HG02642 (cell line): Measurements from ENCODE around the gene SLC22A23.

Source experiments
- ATAC-seq: cut with Tn5 transposase; IDR thresholded peaks from one replicate; pipeline ENCODE4 v1.9.1; 2021; ENCODE audit warnings: mild to moderate bottlenecking; ENCODE audit not compliant: unreplicated experiment, poor library complexity

Gene SLC22A23

GRCh38 chr6:3376893-3377535 is 79.8 kb downstream of the SLC22A23 start:
- ATAC-seq: no peak

DNA sequence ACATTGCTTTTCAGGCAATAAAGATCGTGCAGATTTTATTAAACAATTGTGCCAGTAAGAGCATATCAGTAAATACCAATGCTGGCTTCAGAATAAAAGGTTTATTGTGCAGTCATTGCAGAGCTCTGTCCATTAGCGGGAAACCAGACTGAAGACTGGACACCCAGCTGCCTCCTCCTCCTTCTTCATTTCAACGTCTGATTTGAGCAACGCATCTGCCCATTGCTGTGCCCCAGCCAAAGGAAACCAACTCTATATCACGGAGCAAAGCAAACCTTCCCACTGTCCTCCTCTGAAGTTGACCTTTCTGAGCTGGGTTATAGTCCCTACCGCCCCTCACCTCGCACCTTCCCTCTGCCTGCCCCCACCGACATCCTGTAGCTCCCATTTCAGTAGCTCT is 80.8 kb downstream of the SLC22A23 start:
- no peak for ATAC-seq

DNA sequence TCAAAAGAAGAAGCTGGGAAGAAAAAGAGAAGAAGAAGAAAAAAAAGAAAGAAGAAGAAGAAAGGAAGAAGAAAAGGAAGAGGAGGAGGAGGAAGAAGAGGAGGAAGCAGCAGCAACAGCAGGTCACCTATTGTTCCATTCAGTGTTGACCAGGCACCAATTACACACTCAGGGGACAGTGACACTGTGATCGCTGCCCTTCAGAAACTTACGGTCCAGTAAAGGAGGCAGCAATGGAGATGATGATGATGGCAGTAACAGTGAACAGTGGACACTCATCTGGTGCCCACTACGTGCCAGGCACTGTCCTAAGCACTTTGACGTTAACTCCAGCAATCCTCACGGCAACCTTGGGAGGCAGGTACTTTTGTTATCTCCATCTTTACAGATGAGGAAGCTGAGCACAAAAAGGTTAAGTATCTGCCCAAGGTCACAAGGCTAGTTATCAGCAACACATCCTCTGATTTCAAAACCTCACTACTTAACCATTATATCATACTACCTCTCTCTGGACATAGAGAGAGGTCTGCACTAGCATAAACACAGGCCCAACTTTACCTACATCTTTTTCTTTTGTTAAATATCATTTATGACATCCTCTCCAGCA is 83.2 kb downstream of the SLC22A23 start:
- no peak for ATAC-seq

DNA sequence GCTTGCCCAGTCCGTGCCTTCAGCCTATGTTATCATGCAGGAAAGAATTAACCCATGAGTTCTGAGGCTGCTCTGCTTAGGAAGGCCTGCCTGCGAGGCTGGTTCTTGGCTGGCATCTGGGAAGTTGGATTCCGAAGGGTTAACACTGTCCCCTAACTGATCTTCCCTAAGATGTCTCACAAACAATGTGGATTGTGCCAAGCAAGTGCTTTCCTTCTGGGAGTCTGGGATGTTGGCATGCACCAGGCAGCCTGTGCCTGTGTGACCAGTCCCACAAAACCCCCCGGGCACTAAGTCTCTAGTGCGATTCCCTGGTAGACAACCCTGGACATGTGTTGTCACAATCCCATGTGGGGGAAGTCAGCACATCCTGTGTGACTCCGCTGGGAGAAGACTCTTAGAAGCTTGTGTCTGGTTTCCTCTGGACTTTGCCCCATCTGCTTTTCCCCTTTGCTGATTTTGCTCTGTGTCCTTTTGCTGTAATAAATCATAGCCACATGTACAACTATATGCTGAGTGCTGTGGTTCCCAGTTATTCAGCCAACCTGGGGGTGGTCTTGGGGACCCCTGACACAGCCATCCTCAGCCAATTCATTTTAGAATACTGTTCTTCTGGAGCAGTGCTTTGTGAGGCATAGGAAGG is 83.8 kb downstream of the SLC22A23 start:
- ATAC-seq: no peak

- ATAC-seq: no peak
Measured at GRCh38 chr6:3372184-3372846, 84.5 kb downstream of the SLC22A23 start.

DNA sequence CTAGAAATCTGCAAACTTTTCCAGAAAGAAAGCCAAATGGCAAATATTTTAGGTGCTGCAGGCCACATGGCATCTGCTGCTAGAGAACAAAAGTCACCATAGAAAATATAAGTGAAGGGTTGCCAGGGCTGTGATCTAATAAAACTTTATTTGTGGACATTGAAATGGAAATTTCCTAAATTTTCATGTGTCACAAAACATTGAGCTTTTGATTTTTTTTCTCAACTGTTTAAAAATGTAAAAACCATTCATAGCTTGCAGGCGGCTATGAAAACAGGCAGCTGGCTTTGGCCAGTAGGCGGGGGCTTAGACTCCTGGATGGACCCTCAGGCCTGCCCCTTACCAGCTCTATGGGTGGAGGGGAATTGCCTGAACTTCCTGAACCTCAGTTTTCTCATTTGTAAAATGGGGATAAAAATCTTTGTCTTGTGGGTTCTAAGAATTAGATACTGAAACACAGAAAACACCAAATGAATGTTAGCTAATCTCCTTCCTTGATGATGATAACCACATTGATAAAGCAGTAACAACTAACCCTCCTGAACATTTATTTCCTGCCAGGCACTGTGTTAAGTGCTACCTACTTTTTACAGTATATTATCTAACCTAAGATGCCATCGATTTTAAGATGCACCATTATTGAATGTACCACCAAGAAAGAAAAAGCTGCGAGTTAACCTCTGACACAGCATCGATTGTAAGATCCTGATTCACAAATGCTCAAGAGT is 85.5 kb downstream of the SLC22A23 start:
- no peak for ATAC-seq

DNA sequence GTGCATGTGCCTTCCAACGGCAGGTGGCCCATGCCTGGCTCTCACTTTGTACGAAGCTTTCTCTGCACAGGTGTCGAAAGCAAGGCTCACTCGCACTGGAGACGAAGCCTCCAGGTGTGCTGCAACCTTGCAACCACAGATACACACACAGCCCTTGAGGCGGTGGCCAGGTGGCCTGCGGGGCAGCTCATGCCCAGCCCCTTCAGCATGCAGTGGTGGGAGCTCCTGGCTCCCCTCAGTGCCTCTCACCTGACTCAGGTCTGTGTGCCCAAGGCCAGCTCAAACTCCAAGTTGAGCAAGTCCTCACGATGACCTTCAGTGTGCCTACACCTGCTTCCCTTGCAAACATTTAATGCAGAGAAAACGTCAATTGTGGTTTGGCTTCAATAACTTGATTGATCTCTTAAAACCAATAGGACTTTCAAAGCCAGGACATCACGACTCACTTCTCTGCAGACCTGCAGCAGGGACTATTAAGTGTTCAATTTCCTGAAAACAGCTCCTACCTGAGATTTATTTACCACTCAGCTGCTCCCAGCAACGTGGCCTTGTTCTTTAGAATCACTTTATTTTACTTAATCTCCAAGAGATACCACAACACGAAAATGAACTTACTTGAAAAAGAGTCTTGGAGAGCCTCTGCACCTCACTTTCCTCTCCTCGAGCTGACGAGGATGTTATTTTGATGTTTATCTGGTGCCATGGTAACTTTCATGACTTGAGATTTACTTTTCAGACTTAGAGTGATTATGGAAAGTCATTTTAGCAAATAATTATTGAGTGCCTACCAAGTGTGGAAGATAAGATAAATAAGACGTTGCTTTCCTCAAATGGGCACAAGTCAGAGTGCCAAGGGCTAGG is 86.3 kb downstream of the SLC22A23 start:
- no peak for ATAC-seq

DNA sequence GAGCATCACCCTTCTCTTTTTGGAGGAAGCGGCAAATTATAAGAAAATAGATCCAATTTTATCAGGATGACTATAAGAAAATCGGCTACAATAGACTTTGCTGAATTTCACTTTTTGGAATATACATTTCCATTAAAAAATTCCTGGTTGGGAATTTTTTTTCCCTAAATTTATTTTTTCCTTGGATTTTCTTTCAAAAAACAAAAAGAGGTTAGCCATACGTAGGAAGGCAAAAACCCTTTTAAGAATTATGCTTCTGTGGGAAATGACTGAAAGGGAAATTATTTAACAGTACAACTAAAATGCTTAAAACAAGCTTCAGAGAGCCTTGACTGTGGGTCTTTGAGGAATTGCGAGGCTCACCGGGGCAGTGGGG is 86.9 kb downstream of the SLC22A23 start:
- no peak for ATAC-seq

DNA sequence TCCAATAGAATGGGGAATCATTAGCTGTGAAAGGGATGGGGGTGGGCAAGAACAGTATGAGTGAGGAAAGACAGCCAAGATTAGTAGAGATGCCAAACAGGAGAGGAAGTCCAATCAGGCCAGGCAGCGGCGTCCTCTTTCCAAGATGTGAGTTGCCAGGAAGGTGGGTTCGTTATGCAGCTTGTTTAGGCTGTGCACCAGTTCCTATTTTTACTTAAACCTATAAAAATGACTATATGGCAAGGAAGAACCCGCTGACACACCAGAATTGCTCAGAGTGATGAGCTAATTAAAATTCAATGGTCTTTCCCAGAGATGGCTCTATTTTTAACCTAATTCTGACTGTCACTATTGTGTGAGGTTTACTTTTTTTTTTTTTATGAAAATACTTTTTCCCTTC is 88.2 kb downstream of the SLC22A23 start:
- no peak for ATAC-seq

- no peak for ATAC-seq
Measured at GRCh38 chr6:3367630-3368029, 89.2 kb downstream of the SLC22A23 start.

DNA sequence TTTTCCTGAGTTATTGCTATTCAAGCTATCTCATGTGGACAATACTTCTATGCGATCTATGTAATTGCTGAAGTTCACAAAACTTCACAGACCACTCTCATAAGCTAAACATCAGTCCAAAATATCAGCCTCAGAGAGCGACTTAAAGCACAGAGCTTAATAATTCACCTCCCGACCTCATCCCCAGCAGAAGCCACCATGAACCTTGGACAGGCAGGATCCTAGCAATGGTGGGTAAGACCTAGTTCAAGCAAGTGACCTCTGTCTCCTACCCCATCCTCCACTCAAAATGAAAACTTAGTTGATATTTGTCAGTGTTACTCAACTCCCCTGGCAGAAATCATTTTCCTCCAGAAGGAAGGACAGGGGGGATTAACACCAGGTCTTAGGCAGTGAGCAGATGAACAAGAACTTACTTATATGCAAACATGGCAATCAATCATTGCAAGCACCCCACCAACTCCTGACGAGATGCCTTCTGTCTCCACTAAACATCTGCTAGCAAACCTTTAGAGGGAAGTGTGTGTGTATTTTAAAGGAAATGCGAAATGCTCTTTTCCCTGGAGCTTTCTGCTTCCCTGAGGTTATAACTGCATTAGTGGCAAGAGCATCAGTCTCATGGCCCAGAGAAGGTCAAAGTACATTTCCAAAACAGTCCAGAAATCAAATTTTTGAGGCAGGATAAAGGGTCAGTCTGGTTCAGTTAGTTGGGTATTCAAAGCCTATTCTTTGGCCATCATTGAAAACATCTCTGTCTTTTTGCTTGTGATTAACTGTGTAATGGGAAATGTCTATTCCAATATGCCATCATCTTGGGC is 90.0 kb downstream of the SLC22A23 start:
- no peak for ATAC-seq

DNA sequence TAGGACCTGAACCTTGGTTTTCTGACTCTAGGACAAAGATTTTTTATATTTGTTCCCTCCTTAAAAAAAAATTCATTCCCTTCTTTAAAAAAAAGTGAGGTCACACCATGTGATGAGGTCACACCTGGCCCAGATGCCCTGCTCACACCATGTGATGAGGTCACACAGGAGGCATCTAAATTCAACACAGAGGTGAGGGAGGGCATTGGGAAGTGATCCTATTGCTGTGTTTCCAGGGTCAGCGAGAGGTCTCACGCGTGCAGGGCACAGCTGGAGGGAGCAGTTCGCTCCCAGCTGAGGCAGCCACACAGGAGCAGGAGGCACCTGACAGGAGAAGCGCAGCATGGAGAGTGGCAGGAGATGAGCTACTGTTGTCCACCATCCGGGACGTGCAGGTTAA is 92.5 kb downstream of the SLC22A23 start:
- ATAC-seq: no peak

- ATAC-seq: no peak
Measured at GRCh38 chr6:3363296-3364025, 93.4 kb downstream of the SLC22A23 start.

DNA sequence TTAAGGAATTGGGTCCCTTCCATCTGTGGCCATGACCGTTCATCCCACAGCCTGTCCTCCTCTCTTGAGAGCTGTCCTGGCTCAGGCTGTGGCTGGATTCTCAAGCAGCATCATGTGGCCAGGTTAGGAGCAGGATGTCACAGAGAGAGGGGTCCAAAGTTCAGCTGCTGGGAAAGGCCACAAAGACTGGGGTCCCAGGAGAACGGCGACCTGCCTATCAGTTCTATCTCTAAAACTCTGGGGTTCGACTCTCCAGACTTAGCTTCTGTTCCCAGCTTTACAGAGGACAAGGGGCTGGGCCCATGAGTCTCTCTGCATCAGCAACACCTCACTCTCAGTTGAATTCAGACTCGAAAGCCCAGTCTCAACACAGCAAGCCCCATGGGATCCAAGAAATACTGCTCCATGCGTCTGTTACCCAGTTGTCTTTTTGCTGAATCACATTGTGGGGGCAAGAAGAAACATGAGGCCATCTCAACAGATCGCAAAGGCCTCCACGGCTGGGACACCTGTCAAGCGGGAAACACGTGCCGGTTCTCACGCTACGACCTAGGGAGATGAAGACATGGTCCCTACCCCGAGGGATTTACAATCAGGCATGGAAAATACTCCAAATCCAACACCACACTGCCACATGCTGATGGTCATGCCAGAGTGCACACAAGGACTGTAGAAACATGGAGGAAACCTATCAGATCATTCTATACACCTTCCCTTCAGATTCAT is 95.4 kb downstream of the SLC22A23 start:
- no peak for ATAC-seq

- no peak for ATAC-seq
Measured at GRCh38 chr6:3360727-3361045, 96.2 kb downstream of the SLC22A23 start.

GRCh38 chr6:3359973-3360726 is 96.7 kb downstream of the SLC22A23 start:
- ATAC-seq: no peak

DNA sequence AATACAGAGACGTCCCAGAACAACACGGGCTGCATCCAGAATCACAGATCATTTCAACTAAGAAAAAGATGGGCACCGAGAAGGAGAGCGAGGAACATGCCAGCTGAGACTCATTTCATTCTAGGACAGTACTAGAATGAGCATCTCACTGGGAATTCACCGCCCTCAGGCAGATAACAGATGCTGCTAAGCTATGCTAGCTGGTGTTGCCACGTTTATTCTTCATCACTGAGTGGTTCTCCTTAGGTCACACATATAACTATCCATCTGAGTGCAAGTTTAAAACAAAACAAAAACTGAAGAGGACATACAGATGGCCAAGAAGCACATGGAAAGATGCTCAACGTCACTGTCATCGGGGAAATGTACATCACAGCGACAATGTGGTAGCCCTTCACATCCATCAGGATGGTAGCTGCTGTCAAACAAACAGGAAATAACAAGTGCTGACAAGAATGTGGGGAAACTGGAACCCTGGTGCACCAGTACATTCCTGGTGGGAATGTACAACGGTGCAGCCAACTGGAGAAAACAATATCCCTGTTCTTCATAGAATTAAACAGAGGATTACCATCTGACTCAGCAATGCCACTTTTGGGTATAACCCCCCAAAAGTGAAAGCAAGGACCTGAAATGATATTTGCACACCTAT is 97.6 kb downstream of the SLC22A23 start:
- ATAC-seq: no peak
